ENCODE measurements around the gene MNX1. TPM values are rescaled to one million over a fixed set of nuclear protein-coding genes. Genes with fewer than 3 reads are reported as not detected.

MNX1 gene
- total RNA-seq = not detected

GRCh38 chr7:157010588-157011332 is at the start of gene MNX1:
MNX1 (minus strand) TSS chr7:157010663; CDS start chr7:157010350, 313 bp downstream.
- ATAC-seq = peak; percentile 83
- DNase-seq = peak; percentile 73
- Mint-ChIP-seq H3K9me3 (ENCODE audit: low read depth) (no peaks in the 10 kb centered on the region), H3K27ac (no peak within 1 kb of the TSS), H3K27me3 (peaks cover 69% of the 10 kb centered on the region), H3K4me3 (peak within 1 kb of the TSS; percentile 39), H3K36me3 (ENCODE audit: low read depth) (no peaks in the 10 kb centered on the region), H3K4me1 (peaks cover 15% of the 10 kb centered on the region)
- POLR2A ChIA-PET = no interaction called here
- CTCF ChIA-PET = interaction anchor here (0.7 kb wide), 1 partner anchor 65 kb away, joined by 3 read pairs; no protein-coding TSS in a partner anchor
- intact Hi-C loops (cut with DNase I, micrococcal nuclease) = loop anchor here (2.0 to 5.0 kb wide), 2 partner anchors 60 to 1198 kb away; partner anchors contain the start of gene SHH (in 1 of the 2)

DNA sequence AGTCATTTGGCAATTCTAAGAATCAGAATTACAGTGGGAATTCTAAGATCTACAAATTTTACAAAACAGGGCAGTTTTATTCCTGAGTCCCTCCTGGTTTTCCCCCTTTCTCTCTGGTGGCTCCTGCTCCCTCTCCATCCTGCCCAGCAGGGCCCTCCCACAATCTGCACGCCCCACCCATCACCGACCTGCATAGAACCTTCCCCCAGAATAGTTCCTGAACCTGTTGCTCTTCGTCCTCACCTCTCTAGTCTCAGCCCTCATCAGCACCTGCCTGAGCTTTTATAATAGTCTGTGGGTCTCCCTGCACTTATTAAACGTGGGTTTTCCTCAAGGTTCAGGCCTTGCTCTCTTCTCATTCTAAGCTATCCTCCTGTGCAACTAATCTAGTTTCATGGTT is 49.1 kb upstream of the MNX1 start:
- no peaks in the 10 kb centered on the region for H3K36me3 Mint-ChIP-seq (ENCODE audit: low read depth)
- H3K27me3 Mint-ChIP-seq = peaks cover 26% of the 10 kb centered on the region
- CTCF ChIA-PET = no interaction called here

DNA sequence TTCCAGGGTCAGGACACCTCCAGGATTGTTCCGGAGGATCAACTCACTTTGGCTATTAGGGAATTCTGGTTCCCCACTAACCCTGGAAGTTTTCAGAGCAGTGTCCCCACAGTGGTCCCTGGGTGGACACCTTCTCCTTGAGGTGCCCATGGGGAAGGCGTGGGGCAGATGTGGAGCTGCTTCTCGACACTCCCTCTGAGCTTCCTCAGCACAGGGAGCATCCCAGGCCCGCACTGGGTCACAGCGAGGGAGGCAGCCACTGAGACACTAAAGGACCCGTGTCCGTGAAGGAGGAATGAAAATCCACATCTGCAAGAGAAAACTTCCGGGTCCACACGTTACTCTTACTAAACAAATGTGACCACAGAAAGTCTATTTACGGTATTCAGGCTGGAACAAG is 48.2 kb upstream of the MNX1 start:
- CTCF ChIA-PET = no interaction called here
- H3K4me1 Mint-ChIP-seq = no peaks in the 10 kb centered on the region
- POLR2A ChIA-PET = interaction anchor here (0.5 kb wide), 1 partner anchor 107 kb away, joined by 3 read pairs; no protein-coding TSS in a partner anchor

More for the DNA sequence above, 49.1 kb upstream of the MNX1 start:
- H3K9me3 Mint-ChIP-seq (ENCODE audit: low read depth) = peaks cover 17% of the 10 kb centered on the region
- no peak for ATAC-seq
- intact Hi-C loops (cut with DNase I, micrococcal nuclease) = no loop called here
- H3K27ac Mint-ChIP-seq = no peak overlapping the region
- POLR2A ChIA-PET = no interaction called here
- no peak for DNase-seq
- no peak overlapping the region for H3K4me3 Mint-ChIP-seq
- no peaks in the 10 kb centered on the region for H3K4me1 Mint-ChIP-seq

GRCh38 chr7:157058068-157058467 is 47.6 kb upstream of the MNX1 start:
- no peak for DNase-seq

More for the DNA sequence above, 48.2 kb upstream of the MNX1 start:
- ATAC-seq = no peak
- peaks cover 28% of the 10 kb centered on the region for H3K27me3 Mint-ChIP-seq
- H3K4me3 Mint-ChIP-seq = no peak overlapping the region
- H3K27ac Mint-ChIP-seq = no peak overlapping the region
- no peak for DNase-seq
- H3K9me3 Mint-ChIP-seq (ENCODE audit: low read depth) = peaks cover 12% of the 10 kb centered on the region
- no peaks in the 10 kb centered on the region for H3K36me3 Mint-ChIP-seq (ENCODE audit: low read depth)
- intact Hi-C loops (cut with DNase I, micrococcal nuclease) = no loop called here

DNA sequence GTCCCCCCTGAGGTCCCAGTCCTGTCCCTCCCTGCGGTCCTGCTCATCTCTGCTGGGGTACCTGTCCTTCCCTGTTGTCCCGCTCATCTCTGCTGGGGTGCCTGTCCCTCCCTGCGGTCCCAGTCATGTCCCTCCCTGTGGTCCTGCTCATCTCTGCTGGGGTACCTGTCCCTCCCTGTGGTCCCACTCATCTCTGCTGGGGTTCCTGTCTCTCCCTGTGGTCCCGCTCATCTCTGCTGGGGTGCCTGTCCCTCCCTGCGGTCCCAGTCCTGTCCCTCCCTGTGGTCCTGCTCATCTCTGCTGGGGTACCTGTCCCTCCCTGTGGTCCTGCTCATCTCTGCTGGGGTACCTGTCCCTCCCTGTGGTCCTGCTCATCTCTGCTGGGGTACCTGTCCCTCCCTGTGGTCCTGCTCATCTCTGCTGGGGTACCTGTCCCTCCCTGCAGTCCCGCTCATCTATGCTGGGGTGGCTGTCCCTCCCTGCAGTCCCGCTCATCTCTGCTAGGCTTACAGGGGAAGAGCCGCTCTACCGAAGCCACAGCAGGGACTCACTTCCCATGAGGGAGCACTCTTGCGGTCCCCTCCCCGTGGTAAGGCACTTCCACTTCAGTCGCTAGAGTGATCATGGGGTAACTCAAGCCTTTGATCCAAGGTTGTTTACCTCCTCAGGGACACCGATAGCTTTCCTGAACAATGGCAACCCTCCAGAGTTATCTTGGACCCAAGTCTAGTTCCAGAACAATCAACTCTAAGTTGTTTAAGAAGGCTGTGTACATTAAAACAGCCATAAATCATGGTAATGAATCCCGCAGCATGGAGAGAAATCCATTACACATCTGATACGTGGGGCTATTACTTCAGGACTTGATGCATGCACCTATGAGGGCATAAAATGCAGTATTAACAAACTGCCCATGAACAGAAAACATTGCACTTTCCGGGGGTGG is 46.8 kb upstream of the MNX1 start:
- Mint-ChIP-seq H3K27me3 (peaks cover 23% of the 10 kb centered on the region), H3K36me3 (ENCODE audit: low read depth) (no peaks in the 10 kb centered on the region), H3K27ac (no peak overlapping the region), H3K4me3 (no peak overlapping the region), H3K9me3 (ENCODE audit: low read depth) (peaks cover under 1% of the 10 kb centered on the region), H3K4me1 (no peaks in the 10 kb centered on the region)
- POLR2A ChIA-PET = no interaction called here
- ATAC-seq (no peak), DNase-seq (no peak)
- intact Hi-C loops (cut with DNase I, micrococcal nuclease) = no loop called here
- CTCF ChIA-PET = no interaction called here

More at GRCh38 chr7:157058068-157058467, 47.6 kb upstream of the MNX1 start:
- no peak overlapping the region for H3K27ac Mint-ChIP-seq
- ATAC-seq = no peak
- POLR2A ChIA-PET = interaction anchor here (0.5 kb wide), 1 partner anchor 107 kb away, joined by 3 read pairs; no protein-coding TSS in a partner anchor
- no peaks in the 10 kb centered on the region for H3K36me3 Mint-ChIP-seq (ENCODE audit: low read depth)
- CTCF ChIA-PET = no interaction called here
- H3K9me3 Mint-ChIP-seq (ENCODE audit: low read depth) = peaks cover 9% of the 10 kb centered on the region
- intact Hi-C loops (cut with DNase I, micrococcal nuclease) = no loop called here
- H3K27me3 Mint-ChIP-seq = peaks cover 27% of the 10 kb centered on the region
- H3K4me3 Mint-ChIP-seq = no peak overlapping the region
- H3K4me1 Mint-ChIP-seq = no peaks in the 10 kb centered on the region

DNA sequence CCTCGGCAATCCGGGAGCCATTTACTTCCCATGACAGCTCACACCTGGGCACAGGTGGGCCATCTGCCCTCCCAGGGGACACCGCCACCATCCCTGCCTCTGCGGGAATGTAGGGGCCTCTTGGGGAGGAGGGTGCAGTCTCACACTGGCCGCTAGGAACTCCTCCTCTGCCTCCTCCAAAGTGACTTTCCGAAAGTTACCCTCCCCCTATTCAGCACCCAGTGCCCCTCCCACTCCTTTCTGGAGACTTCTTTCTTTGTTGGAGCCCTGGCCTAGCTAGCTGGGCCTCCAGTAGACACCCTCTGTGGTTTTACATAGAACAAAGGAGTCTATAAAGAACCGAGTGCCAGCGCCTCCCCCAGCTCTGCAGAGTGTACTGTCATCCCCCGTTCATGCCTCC is 45.8 kb upstream of the MNX1 start:
- H3K27ac Mint-ChIP-seq = no peak overlapping the region
- no peaks in the 10 kb centered on the region for H3K4me1 Mint-ChIP-seq
- no peak for ATAC-seq
- intact Hi-C loops (cut with DNase I, micrococcal nuclease) = no loop called here
- no peaks in the 10 kb centered on the region for H3K36me3 Mint-ChIP-seq (ENCODE audit: low read depth)
- ChIA-PET POLR2A (no interaction called here), CTCF (no interaction called here)
- no peak for DNase-seq
- H3K27me3 Mint-ChIP-seq = peaks cover 22% of the 10 kb centered on the region
- no peaks in the 10 kb centered on the region for H3K9me3 Mint-ChIP-seq (ENCODE audit: low read depth)
- H3K4me3 Mint-ChIP-seq = no peak overlapping the region

DNA sequence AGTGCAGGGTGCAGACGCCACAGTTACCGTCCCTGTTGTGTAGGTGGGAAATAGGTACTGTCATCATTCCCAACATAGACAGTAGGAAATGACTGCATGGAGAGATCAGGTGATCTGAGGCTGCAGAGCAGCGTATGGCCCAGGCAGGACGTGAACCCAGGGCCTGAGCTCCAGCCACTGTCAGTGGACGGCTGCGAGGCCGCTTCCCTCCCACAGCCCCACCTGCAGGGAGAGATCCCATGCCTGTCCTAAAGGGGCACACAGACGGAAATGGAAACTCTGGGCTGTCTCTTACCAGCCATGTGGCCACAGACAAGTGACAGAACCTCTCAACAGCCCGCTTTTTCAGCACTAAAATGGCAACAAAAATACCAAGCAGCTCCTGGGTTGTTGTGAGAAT is 44.5 kb upstream of the MNX1 start:
- intact Hi-C loops (cut with DNase I, micrococcal nuclease) = no loop called here
- POLR2A ChIA-PET = no interaction called here
- no peak for ATAC-seq
- no peak for DNase-seq
- H3K9me3 Mint-ChIP-seq (ENCODE audit: low read depth) = no peaks in the 10 kb centered on the region
- H3K4me1 Mint-ChIP-seq = no peaks in the 10 kb centered on the region
- no peaks in the 10 kb centered on the region for H3K36me3 Mint-ChIP-seq (ENCODE audit: low read depth)
- CTCF ChIA-PET = no interaction called here
- H3K4me3 Mint-ChIP-seq = no peak overlapping the region
- no peak overlapping the region for H3K27ac Mint-ChIP-seq
- peaks cover 22% of the 10 kb centered on the region for H3K27me3 Mint-ChIP-seq

GRCh38 chr7:157053118-157053517 is 42.7 kb upstream of the MNX1 start:
- Mint-ChIP-seq H3K27ac (no peak overlapping the region), H3K4me1 (no peaks in the 10 kb centered on the region), H3K27me3 (peaks cover 20% of the 10 kb centered on the region), H3K9me3 (ENCODE audit: low read depth) (no peaks in the 10 kb centered on the region), H3K4me3 (no peak overlapping the region), H3K36me3 (ENCODE audit: low read depth) (no peaks in the 10 kb centered on the region)
- DNase-seq (no peak), ATAC-seq (no peak)
- intact Hi-C loops (cut with DNase I, micrococcal nuclease) = no loop called here
- CTCF ChIA-PET = no interaction called here
- POLR2A ChIA-PET = no interaction called here

GRCh38 chr7:157047148-157047547 is 36.7 kb upstream of the MNX1 start:
- H3K9me3 Mint-ChIP-seq (ENCODE audit: low read depth) = no peaks in the 10 kb centered on the region
- H3K36me3 Mint-ChIP-seq (ENCODE audit: low read depth) = no peaks in the 10 kb centered on the region
- peaks cover 7% of the 10 kb centered on the region for H3K27me3 Mint-ChIP-seq
- ATAC-seq = no peak
- no peaks in the 10 kb centered on the region for H3K4me1 Mint-ChIP-seq
- DNase-seq = no peak
- no peak overlapping the region for H3K27ac Mint-ChIP-seq
- intact Hi-C loops (cut with DNase I, micrococcal nuclease) = no loop called here
- ChIA-PET CTCF (interaction anchor here (0.6 kb wide), 1 partner anchor 554 kb away, joined by 3 read pairs; no protein-coding TSS in a partner anchor), POLR2A (no interaction called here)
- H3K4me3 Mint-ChIP-seq = no peak overlapping the region

DNA sequence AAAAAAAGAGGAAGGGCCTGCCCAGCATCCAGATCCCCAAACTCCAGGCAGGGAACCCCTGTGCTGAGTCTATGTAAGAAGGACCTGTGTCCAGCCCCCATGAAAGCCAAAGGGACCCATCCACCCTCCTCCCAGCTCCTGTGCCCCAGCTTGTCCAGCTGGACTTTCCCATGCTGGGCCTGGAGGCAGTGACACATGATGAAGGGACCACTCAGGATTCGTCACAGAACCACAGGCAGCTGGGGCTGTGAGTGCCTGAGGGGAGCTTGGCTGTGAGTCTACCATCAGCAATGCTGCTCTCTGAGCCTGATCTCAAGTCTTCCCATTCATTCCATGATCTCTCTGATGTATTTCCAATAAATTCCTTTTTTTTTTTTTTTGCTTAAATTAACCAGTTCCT is 36.2 kb upstream of the MNX1 start:
- Mint-ChIP-seq H3K9me3 (ENCODE audit: low read depth) (no peaks in the 10 kb centered on the region), H3K27me3 (peaks cover 7% of the 10 kb centered on the region), H3K36me3 (ENCODE audit: low read depth) (no peaks in the 10 kb centered on the region), H3K27ac (no peak overlapping the region), H3K4me1 (no peaks in the 10 kb centered on the region), H3K4me3 (no peak overlapping the region)
- CTCF ChIA-PET = interaction anchor here (0.6 kb wide), 1 partner anchor 554 kb away, joined by 3 read pairs; no protein-coding TSS in a partner anchor
- POLR2A ChIA-PET = no interaction called here
- no peak for ATAC-seq
- intact Hi-C loops (cut with DNase I, micrococcal nuclease) = no loop called here
- DNase-seq = no peak

DNA sequence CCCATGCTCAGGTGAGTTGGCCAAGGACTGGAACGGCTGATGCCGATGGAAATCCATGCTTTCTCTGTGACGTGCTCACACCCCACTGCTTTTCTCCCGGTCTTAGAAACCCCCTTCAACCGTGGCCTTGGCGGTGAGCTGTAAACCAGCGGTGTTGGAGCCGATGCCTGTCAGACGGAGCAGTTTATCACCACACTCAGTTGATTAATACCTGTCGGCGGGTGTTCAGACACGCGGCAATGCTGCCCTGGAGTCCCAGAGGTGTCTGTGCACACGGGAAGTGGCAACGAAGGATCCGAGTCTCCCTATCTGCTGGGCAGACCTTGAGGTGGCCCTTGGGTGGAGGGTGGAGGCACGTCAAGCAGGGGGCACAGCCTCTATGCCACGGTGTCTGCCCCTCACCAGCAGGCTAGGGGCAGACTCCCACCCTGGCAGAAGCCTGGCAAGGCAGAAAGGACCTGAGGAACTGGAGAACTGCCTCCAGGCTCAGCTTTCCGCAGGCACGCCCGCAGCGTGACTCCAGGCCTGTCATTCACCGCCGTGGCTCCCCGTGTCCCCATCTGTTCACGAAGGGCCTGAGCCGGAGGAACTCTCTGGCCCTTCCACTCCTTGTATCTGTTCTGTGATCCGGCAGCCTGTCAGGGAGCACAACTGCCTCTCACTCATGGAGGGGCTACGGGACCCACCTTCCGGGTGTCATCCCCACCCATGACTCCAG is 34.6 kb upstream of the MNX1 start:
- Mint-ChIP-seq H3K4me3 (no peak overlapping the region), H3K27me3 (peaks cover 8% of the 10 kb centered on the region), H3K4me1 (no peaks in the 10 kb centered on the region), H3K9me3 (ENCODE audit: low read depth) (no peaks in the 10 kb centered on the region), H3K27ac (no peak overlapping the region), H3K36me3 (ENCODE audit: low read depth) (no peaks in the 10 kb centered on the region)
- DNase-seq (no peak), ATAC-seq (no peak)
- POLR2A ChIA-PET = no interaction called here
- CTCF ChIA-PET = interaction anchor here (0.7 kb wide), 1 partner anchor 836 kb away, joined by 4 read pairs; no protein-coding TSS in a partner anchor
- intact Hi-C loops (cut with DNase I, micrococcal nuclease) = no loop called here

All from activated CD4-positive, alpha-beta T cell treated with anti-CD3 and anti-CD28 coated beads for 36 hours (primary cell).